ENCODE data around the gene ADGRL2. TPM values are rescaled to one million over a fixed set of nuclear protein-coding genes. Genes with fewer than 3 reads are reported as not detected.
A peak's percentile ranks its signal among the peaks of the same experiment; 100 is the strongest.

The ADGRL2 gene
- total RNA-seq, 1 donor from 2014 or later = 25.1 TPM

GRCh38 chr1:81873946-81874345 lies 73.2 kb downstream of the ADGRL2 start:
- no peak for TF ChIP-seq CTCF (IDR thresholded peaks at IDR 0.05; ENCODE audit: insufficient read depth, low read length, poor library complexity, severe bottlenecking)
- H3K4me3 ChIP-seq (ENCODE audit: low read depth, low read length) = no peak overlapping the region
- H3K36me3 ChIP-seq (ENCODE audit: control insufficient read depth, insufficient read depth, low read length) = no peaks in the 10 kb centered on the region
- no peak for DNase-seq (ENCODE audit: low read depth)
- no peaks in the 10 kb centered on the region for H3K27me3 ChIP-seq (ENCODE audit: control insufficient read depth, insufficient read depth, low read length)

- no peak for TF ChIP-seq CTCF (IDR thresholded peaks at IDR 0.05; ENCODE audit: insufficient read depth, low read length, poor library complexity, severe bottlenecking)
- no peak for DNase-seq (ENCODE audit: low read depth)
- Histone ChIP-seq H3K4me3 (ENCODE audit: low read depth, low read length) (no peak overlapping the region), H3K27me3 (ENCODE audit: control insufficient read depth, insufficient read depth, low read length) (no peaks in the 10 kb centered on the region), H3K36me3 (ENCODE audit: control insufficient read depth, insufficient read depth, low read length) (no peaks in the 10 kb centered on the region)
Measured at GRCh38 chr1:81874461-81874860, 73.7 kb downstream of the ADGRL2 start.

GRCh38 chr1:81874940-81875339 lies 74.2 kb downstream of the ADGRL2 start:
- no peak for DNase-seq (ENCODE audit: low read depth)
- no peak for TF ChIP-seq CTCF (IDR thresholded peaks at IDR 0.05; ENCODE audit: insufficient read depth, low read length, poor library complexity, severe bottlenecking)
- Histone ChIP-seq H3K4me3 (ENCODE audit: low read depth, low read length) (no peak overlapping the region), H3K27me3 (ENCODE audit: control insufficient read depth, insufficient read depth, low read length) (no peaks in the 10 kb centered on the region), H3K36me3 (ENCODE audit: control insufficient read depth, insufficient read depth, low read length) (no peaks in the 10 kb centered on the region)

GRCh38 chr1:81876901-81877733 lies 76.4 kb downstream of the ADGRL2 start:
- Histone ChIP-seq H3K36me3 (ENCODE audit: control insufficient read depth, insufficient read depth, low read length) (no peaks in the 10 kb centered on the region), H3K27me3 (ENCODE audit: control insufficient read depth, insufficient read depth, low read length) (no peaks in the 10 kb centered on the region), H3K4me3 (ENCODE audit: low read depth, low read length) (no peak overlapping the region)
- DNase-seq (ENCODE audit: low read depth) = peak; percentile 7
- no peak for TF ChIP-seq CTCF (IDR thresholded peaks at IDR 0.05; ENCODE audit: insufficient read depth, low read length, poor library complexity, severe bottlenecking)

- no peak for TF ChIP-seq CTCF (IDR thresholded peaks at IDR 0.05; ENCODE audit: insufficient read depth, low read length, poor library complexity, severe bottlenecking)
- Histone ChIP-seq H3K27me3 (ENCODE audit: control insufficient read depth, insufficient read depth, low read length) (no peaks in the 10 kb centered on the region), H3K36me3 (ENCODE audit: control insufficient read depth, insufficient read depth, low read length) (no peaks in the 10 kb centered on the region), H3K4me3 (ENCODE audit: low read depth, low read length) (no peak overlapping the region)
- no peak for DNase-seq (ENCODE audit: low read depth)
Measured at GRCh38 chr1:81877940-81878339, 77.2 kb downstream of the ADGRL2 start.

GRCh38 chr1:81878538-81878937 lies 77.8 kb downstream of the ADGRL2 start:
- no peak for TF ChIP-seq CTCF (IDR thresholded peaks at IDR 0.05; ENCODE audit: insufficient read depth, low read length, poor library complexity, severe bottlenecking)
- Histone ChIP-seq H3K4me3 (ENCODE audit: low read depth, low read length) (no peak overlapping the region), H3K27me3 (ENCODE audit: control insufficient read depth, insufficient read depth, low read length) (no peaks in the 10 kb centered on the region), H3K36me3 (ENCODE audit: control insufficient read depth, insufficient read depth, low read length) (no peaks in the 10 kb centered on the region)
- no peak for DNase-seq (ENCODE audit: low read depth)
